NCI-H187 treated with DMSO at 0.1 percent for 48 hours (cell line): ENCODE measurements around the gene NPAS3.

ENCODE experiments used
- DNase-seq: peaks from one replicate; lab custom pipeline; 2025; lab: John Stamatoyannopoulos, UW

The NPAS3 gene

GRCh38 chr14:32938719-32939253 lies at the start of gene NPAS3:
Gene NPAS3 (plus strand): TSS chr14:32938879.
- no peak for DNase-seq

- no peak for DNase-seq
These were observed 41.5 kb upstream of the NPAS3 start for GRCh38 chr14:32896979-32897697.

DNA sequence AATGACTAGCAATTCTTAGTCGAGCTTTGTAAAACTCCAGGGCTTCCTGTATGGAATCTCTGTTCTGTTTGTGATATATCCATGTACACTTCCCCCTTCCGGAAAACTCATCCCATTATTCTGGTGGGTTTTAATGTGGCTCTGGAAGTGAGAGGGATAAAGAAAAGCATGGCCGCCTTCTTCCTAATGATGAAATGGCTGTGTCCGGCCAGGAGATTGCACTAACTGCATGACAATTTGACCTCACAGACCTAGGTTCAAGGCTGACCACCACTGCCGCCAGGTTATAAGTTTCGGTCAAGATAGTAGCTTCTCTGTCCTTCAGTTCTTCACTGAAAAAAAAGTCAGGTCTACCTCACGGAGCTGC lies 41.0 kb upstream of the NPAS3 start:
- no peak for DNase-seq

- DNase-seq, result no peak
These were observed 39.8 kb upstream of the NPAS3 start for GRCh38 chr14:32898876-32899275.

DNA sequence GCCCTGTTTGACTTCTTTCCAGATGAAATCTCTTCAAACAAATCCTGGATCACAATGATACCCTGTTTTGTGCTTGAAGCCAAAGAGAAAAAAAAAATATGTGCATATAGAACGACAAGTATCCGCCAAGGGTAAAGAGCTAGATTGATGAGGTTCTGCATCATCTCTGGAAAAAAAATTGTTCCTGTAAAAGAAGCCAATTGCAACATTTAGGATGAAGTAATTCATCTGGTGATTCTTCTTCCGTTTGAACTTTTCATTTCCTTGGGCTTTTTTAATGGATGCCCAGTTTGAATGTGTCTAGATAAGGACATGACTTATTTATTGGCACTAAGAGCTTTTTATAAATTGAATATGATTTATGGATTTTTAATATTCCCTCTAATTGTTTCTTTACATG lies 38.1 kb upstream of the NPAS3 start:
- DNase-seq, result no peak

GRCh38 chr14:32905013-32905412 lies 33.7 kb upstream of the NPAS3 start:
- DNase-seq, result no peak

- no peak for DNase-seq
These were observed 32.0 kb upstream of the NPAS3 start for GRCh38 chr14:32906672-32907071.

DNA sequence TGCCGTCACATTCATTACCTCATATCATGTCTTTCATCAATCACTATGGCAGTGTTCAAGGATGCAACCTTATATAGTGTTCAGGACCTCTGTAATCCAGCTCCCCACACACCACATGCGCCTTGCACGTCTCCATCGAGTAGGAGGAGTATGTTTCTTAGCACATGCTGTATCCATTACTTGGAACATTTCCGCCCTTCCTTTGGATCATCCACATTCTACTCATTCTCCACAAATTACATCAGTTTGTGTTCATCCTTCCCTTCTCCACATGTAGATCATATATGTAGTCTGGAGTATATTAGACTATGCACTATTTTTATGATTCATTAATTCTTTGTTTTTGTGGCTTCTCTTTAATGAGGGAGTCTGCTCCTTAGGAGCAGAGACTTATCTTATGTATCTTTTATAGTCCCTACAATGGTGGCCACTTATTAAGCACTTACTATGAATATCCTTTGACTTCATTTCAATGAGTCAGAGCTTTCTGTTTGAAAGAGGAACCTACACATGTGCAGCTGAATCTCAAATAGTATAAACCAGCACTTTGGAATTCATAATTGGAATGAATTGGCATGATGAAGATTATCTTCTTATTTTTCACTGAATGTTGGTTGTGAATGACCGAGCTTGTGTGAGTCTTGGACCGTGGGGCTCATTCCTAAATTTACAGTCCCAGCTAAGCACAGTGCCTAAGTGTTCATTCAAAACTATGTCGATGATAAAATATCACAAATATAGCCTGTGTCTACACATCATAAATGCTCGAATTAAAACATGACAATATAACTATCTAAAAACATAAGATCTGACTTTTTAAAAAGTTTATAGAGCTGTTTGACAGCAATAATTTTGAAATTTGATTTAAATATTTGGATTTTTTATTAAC lies 30.2 kb upstream of the NPAS3 start:
- no peak for DNase-seq

- DNase-seq, result no peak
These were observed 25.0 kb upstream of the NPAS3 start for GRCh38 chr14:32913725-32914124.

DNA sequence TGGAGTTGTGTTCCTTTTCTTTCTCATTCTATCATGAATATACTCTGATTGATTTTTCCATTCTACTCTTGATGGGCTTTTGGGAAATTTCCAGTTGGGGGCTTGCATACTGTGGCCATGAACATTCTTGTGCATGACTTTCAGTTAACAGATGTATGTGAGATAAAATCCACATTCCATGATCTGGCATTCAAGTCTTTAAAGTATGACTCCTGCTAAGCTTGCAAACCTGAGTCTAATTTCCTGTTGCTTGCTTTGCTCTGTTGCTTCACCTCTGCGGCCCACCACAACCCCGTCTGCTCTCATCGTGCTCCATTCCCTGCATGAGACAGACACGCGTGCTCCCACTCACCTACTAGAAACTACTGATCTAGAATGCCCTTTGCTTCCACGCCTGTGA lies 24.3 kb upstream of the NPAS3 start:
- DNase-seq, result no peak

- DNase-seq, result no peak
These were observed 17.9 kb upstream of the NPAS3 start for GRCh38 chr14:32920696-32921276.

GRCh38 chr14:32925439-32925838 lies 13.2 kb upstream of the NPAS3 start:
- DNase-seq, result no peak

DNA sequence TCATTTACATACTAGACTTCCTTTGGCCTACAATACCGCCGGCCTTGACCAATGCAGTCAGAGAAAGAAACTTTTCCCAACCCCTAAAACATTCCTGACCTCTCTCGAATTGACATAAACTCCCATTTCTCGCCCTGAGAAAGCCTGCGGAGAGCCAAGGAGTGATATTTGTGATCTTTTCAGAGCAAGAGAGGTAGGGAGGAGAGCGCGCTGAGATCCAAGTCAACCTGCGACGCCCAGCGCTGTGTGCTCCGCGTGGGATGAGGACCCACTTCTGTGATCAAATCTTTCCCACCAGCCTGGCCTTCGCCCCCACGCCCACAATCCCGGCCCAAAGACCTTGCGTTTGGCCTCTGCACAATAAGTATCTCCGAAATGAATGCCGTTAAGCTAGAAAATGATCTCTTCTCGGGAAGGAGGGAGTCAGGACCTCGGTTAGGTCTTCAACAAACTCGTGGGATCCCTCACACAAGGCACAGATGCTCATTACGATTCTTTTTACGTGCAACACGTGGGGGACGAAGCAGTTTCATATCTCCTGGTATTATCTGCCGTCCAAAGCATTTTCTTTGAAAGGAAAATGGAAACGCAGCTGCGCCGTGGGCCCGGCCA lies 6.3 kb upstream of the NPAS3 start:
- no peak for DNase-seq

DNA sequence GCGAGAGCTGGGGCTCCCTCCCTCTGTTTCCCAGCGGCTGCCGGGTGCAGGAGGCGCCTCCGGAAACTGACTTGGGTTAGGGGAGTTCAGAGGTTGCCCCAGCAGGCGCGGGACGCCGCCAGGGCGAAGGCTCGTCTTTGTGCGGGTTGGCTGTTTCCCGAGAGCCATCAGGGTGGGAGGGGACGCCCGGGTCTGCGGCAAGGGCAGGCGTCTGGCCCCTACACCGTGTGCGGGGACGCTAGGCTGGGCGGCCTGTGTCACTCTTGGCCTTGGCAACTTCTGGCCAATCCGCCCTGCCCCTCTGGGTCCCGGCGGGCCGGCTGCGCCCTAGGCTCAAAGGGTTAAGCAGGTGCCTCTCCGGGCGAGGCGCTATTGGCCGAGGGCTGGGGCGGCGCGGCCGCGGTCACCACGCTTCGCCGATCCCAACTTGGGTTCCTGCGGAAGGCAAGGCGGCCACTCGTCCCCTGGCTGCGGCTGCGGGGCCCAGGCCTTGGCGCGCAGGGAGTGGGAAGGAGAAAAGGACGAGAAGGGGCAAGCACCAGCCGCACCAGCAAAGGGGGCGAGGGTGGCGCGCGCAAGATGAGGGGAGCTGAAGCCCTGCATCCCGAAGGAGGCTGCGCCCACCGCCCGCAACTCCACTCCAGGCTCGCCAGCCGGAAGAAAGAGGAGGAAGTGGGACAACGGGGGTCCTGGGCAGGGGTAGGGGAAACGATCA lies 5.6 kb upstream of the NPAS3 start:
- DNase-seq, result no peak

- no peak for DNase-seq
These were observed 5.0 kb upstream of the NPAS3 start for GRCh38 chr14:32933629-32934072.

GRCh38 chr14:32934073-32934880 lies 4.4 kb upstream of the NPAS3 start:
- no peak for DNase-seq

DNA sequence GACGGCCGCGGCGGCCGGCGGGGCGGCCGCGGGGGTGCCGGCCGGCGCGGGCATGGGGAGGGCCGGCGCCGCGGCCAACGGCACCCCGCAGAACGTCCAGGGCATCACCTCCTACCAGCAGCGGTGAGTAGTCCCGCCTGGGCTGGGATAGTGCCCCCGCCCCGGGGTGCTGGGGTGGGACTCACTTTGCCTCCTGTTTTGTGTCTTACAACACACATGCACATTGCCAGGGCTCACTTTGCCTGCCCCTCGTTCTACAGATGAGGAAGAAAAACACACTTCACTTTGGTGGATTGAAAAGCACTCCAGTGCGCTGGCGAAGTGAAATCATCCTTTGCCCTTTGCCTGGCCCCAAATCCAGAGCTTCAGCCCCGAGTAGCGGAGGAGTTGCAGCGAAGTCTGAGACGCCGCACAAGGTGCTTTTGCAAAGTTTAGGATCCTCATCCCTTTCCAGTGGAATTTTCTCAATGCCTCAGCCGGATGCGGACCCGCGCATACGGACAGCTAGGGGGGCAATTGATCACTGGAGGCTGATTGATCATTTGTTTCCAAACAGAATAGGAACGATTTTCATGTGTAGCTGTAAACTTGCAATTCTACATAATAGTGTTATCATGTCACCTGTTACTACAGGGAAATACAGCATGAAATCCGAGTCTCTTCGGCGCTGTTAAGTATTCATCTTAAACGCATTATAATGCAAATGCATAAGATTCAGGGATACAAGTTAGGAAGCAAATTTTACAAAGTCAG lies 3.6 kb upstream of the NPAS3 start:
- DNase-seq, result no peak

DNA sequence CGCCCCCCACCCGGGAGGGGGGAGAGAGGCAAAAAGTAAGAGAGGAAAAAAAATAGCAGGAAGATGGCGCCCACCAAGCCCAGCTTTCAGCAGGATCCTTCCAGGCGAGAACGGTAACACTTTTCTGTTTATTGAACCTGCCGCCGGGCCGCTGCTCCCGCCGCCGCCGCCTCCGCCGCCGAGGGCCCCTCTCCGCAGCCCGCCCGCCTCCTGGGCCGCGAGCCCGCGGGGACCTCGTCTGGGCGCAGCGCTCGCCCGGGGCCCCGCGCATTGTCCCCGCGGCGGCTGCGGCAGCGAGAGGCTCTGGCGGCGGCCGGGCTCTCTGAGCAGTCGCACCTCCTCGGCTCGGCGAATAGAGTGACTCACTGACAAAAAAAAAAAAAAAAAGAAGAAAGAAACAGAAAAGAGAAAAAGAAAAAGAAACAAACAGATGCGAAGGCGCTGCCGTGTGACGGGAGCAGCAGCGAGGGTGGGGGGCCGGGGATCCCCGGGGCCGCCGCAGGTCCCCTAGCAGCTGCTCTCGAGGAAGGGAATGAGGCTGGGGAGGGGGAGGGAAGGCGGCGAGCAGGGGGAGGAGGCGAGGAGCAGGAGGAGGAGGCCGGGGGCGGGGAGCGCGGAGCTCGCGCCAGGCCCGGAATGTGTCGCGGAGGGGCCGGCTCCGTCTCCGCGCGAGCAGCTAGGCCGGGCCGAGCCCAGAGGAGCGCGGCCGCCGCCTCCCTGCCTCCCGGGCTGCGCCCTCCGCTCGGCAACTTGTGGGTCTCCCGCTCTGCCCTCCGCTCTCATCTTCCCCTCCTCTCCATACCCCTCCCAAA lies 781 bp downstream of the NPAS3 start:
- DNase-seq, result no peak

GRCh38 chr14:32940066-32940651 lies 1.5 kb downstream of the NPAS3 start:
- DNase-seq, result no peak
